ENCODE results near the gene ZCCHC24.

Gene ZCCHC24

GRCh38 chr10:79392020-79392398, 53.4 kb downstream of the ZCCHC24 start:
- TF ChIP-seq CTCF (conservative IDR thresholded peaks at IDR 0.05; ENCODE audit: low read depth, low read length) = no peak

GRCh38 chr10:79391231-79392019, 54.0 kb downstream of the ZCCHC24 start:
- TF ChIP-seq CTCF (conservative IDR thresholded peaks at IDR 0.05; ENCODE audit: low read depth, low read length) = no peak
- no peak overlapping the region for H3K4me3 ChIP-seq (ENCODE audit: low read depth, low read length)
- no peak for DNase-seq (ENCODE audit: low read depth)

More at GRCh38 chr10:79392020-79392398, 53.4 kb downstream of the ZCCHC24 start:
- no peak overlapping the region for H3K4me3 ChIP-seq (ENCODE audit: low read depth, low read length)
- DNase-seq (ENCODE audit: low read depth) = no peak

- peak; percentile 56 for TF ChIP-seq CTCF (conservative IDR thresholded peaks at IDR 0.05; ENCODE audit: low read depth, low read length)
- DNase-seq (ENCODE audit: low read depth) = peak; percentile 48
Observed at GRCh38 chr10:79390551-79391229, 54.7 kb downstream of the ZCCHC24 start.

GRCh38 chr10:79390057-79390456, 55.4 kb downstream of the ZCCHC24 start:
- no peak overlapping the region for H3K4me3 ChIP-seq (ENCODE audit: low read depth, low read length)
- no peak for DNase-seq (ENCODE audit: low read depth)
- TF ChIP-seq CTCF (conservative IDR thresholded peaks at IDR 0.05; ENCODE audit: low read depth, low read length) = no peak

More at GRCh38 chr10:79390551-79391229, 54.7 kb downstream of the ZCCHC24 start:
- H3K4me3 ChIP-seq (ENCODE audit: low read depth, low read length) = no peak overlapping the region

GRCh38 chr10:79387974-79388850, 57.2 kb downstream of the ZCCHC24 start:
- no peak for DNase-seq (ENCODE audit: low read depth)
- H3K4me3 ChIP-seq (ENCODE audit: low read depth, low read length) = no peak overlapping the region
- no peak for TF ChIP-seq CTCF (conservative IDR thresholded peaks at IDR 0.05; ENCODE audit: low read depth, low read length)

- peak; percentile 1 for DNase-seq (ENCODE audit: low read depth)
Observed at GRCh38 chr10:79387466-79387973, 57.9 kb downstream of the ZCCHC24 start.

More at GRCh38 chr10:79387466-79387973, 57.9 kb downstream of the ZCCHC24 start:
- no peak overlapping the region for H3K4me3 ChIP-seq (ENCODE audit: low read depth, low read length)
- no peak for TF ChIP-seq CTCF (conservative IDR thresholded peaks at IDR 0.05; ENCODE audit: low read depth, low read length)

Data from choroid plexus epithelial cell (primary cell).